HepG2 (cell line): Measurements from ENCODE around the gene CYB5D1. TPM values are rescaled to one million over a fixed set of nuclear protein-coding genes. Genes with fewer than 3 reads are reported as not detected.

Experiments
- AHR ChIP-seq: IDR thresholded peaks from 2 replicates; pipeline ENCODE4 v1.6.1; 2018; ENCODE audit warnings: missing genetic modification reagents, missing compliant biosample characterization
- CREB1 ChIP-seq, 2 experiments: fragments of 450-650 bp in 1 of 2; IDR thresholded peaks; 2 replicates each; pipeline ENCODE4 v1.6.1; 2016 to 2017; ENCODE audit warnings: control low read depth in 1 of 2, mild to moderate bottlenecking in 1 of 2, missing compliant biosample characterization in 1 of 2, missing genetic modification characterization in 1 of 2
- FOXO4 ChIP-seq: sonication (generic); formaldehyde crosslinking; conservative IDR thresholded peaks from 2 replicates; pipeline ENCODE4 v1.8.1; 2023; ENCODE audit warnings: missing genetic modification reagents
- FOXP1 ChIP-seq, 2 experiments: fragments of 450-650 bp in 1 of 2; IDR thresholded peaks; 2 replicates each; pipeline ENCODE4 v1.6.1; 2017 to 2018; ENCODE audit warnings: antibody characterized with exemption in 1 of 2
- GMEB2 ChIP-seq: IDR thresholded peaks from 2 replicates; pipeline ENCODE4 v1.6.1; 2016; ENCODE audit warnings: missing biosample characterization, missing genetic modification reagents, low read depth
- LCORL ChIP-seq, 2 experiments: fragments of 450-650 bp in 1 of 2; sonication (generic) in 1 of 2; formaldehyde crosslinking in 1 of 2; IDR thresholded peaks; 2 replicates each; pipeline versions ENCODE4 v1.5.0 to v1.6.1; 2017 to 2020; ENCODE audit warnings: antibody characterized with exemption in 1 of 2, missing genetic modification reagents in 1 of 2
- MATR3 ChIP-seq: sonication (generic); formaldehyde crosslinking; IDR thresholded peaks from 2 replicates; pipeline ENCODE4 v1.4.0; 2020; ENCODE audit warnings: missing genetic modification reagents
- SOX6 ChIP-seq, 2 experiments: fragments of 450-650 bp in 1 of 2; sonication (generic) in 1 of 2; formaldehyde crosslinking in 1 of 2; IDR thresholded peaks; 2 replicates each; pipeline versions ENCODE4 v1.4.0 to v1.6.1; 2017 to 2020; ENCODE audit warnings: antibody characterized with exemption in 1 of 2, mild to moderate bottlenecking in 1 of 2, missing genetic modification reagents in 1 of 2
- ZBTB10 ChIP-seq: sonication (generic); formaldehyde crosslinking; IDR thresholded peaks from 2 replicates; pipeline ENCODE4 v1.4.0; 2020; ENCODE audit warnings: missing genetic modification reagents, borderline replicate concordance
- ZNF317 ChIP-seq: sonication (generic); formaldehyde crosslinking; IDR thresholded peaks from 2 replicates; pipeline ENCODE4 v1.5.0; 2020; ENCODE audit warnings: mild to moderate bottlenecking, missing genetic modification reagents
- ZNF564 ChIP-seq: sonication (generic); formaldehyde crosslinking; IDR thresholded peaks from 2 replicates; pipeline ENCODE4 v1.8.1; 2023; ENCODE audit warnings: mild to moderate bottlenecking, missing genetic modification reagents
- polyA plus RNA-seq, 8 experiments: library from polyadenylated mRNA; depleted of rRNA in 3 of 8; stranded (reverse) in 7 of 8; unstranded in 1 of 8; fragments of >200 nt; fragmentation: Illumina TruSeq in 4 of 8; extraction: Trizol in 4 of 8; gene quantifications; 2 replicates each; pipeline versions ENCODE4 v1.2.1 to v1.2.3, GENCODE V29; 2011 to 2016; ENCODE audit warnings: low read depth in 4 of 8, missing spikeins in 1 of 8, mixed read lengths in 1 of 8; ENCODE audit not compliant: insufficient read depth in 1 of 8
- total RNA-seq, 5 experiments: library from RNA; depleted of rRNA; stranded (reverse); fragments of >200 nt; fragmentation: Illumina TruSeq; extraction: Trizol; gene quantifications; 2 replicates each; pipeline ENCODE4 v1.2.3, GENCODE V29; 2016; ENCODE audit warnings: low read depth in 1 of 5
- TF ChIP-seq, protein P1 (sequence below), 2 experiments: sonication (generic) in 1 of 2; formaldehyde crosslinking in 1 of 2; IDR thresholded peaks; 2 replicates each; pipeline versions ENCODE4 v1.4.0 to v1.6.1; 2016 to 2020; ENCODE audit warnings: borderline replicate concordance in 1 of 2, low read depth in 1 of 2, mild to moderate bottlenecking in 1 of 2, missing genetic modification reagents in 1 of 2
- TF ChIP-seq, protein P2 (sequence below): sonication (generic); formaldehyde crosslinking; IDR thresholded peaks from 2 replicates; pipeline ENCODE4 v1.4.0; 2020; ENCODE audit warnings: missing genetic modification reagents
- TF ChIP-seq, protein P3 (sequence below): sonication (generic); formaldehyde crosslinking; IDR thresholded peaks from 2 replicates; pipeline ENCODE4 v1.9.0; 2022; ENCODE audit warnings: low read depth, missing genetic modification reagents

The CYB5D1 gene
- total and polyA plus RNA-seq, 2 of the 13 experiments (the other 11 are each of a cell fraction or from before 2014, with no cell fraction given), result 8.9 to 17.0 TPM

DNA sequence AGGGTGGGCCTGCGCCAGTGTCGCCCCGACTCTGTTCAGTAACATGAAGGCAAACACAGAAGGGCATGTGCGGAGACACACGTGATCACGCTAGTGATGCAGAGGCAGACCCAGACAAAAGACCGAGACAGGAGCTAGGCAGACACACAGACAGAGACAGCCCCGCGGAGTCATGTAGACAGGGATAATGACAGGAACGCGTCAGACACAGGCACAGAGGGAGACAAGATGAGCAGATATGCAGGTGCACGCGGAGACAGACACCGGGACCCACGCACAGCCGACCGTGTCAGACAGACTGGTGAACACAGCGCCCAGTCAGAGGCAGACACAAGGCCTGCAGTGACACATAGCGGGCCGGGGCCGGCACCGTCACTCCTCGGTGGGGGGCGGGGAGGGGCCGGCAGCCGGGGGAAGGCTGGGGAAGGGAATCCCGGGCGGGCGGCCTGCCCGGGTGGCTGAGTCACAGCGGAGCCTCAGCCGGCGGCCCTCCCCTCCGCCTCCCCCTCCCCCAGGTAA, 16.3 kb upstream of the CYB5D1 start (continued):
- TF ChIP-seq, protein P1, sequence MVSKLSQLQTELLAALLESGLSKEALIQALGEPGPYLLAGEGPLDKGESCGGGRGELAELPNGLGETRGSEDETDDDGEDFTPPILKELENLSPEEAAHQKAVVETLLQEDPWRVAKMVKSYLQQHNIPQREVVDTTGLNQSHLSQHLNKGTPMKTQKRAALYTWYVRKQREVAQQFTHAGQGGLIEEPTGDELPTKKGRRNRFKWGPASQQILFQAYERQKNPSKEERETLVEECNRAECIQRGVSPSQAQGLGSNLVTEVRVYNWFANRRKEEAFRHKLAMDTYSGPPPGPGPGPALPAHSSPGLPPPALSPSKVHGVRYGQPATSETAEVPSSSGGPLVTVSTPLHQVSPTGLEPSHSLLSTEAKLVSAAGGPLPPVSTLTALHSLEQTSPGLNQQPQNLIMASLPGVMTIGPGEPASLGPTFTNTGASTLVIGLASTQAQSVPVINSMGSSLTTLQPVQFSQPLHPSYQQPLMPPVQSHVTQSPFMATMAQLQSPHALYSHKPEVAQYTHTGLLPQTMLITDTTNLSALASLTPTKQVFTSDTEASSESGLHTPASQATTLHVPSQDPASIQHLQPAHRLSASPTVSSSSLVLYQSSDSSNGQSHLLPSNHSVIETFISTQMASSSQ (IDR thresholded peaks at IDR 0.05; ENCODE audit: low read depth), result no peak
- TF ChIP-seq, protein P1 (CRISPR knock-in tag; IDR thresholded peaks at IDR 0.05; ENCODE audit: borderline replicate concordance), result 0 out of 2 replicates have a peak, but pooled peaks have one; percentile 20
- TF ChIP-seq GMEB2 (no peak), MATR3 (CRISPR knock-in tag) (0 out of 2 replicates have a peak, but pooled peaks have one; percentile 32), ZBTB10 (CRISPR knock-in tag) (no peak), SOX6 (IDR thresholded peaks at IDR 0.05) (no peak), SOX6 (CRISPR knock-in tag; IDR thresholded peaks at IDR 0.05) (no peak), FOXP1 (IDR thresholded peaks at IDR 0.05) (no peak), FOXP1 (CRISPR knock-in tag; IDR thresholded peaks at IDR 0.05) (no peak), ZNF564 (no peak), AHR (CRISPR knock-in tag) (no peak), ZNF317 (CRISPR knock-in tag) (0 out of 2 replicates have a peak, but pooled peaks have one; percentile 19), FOXO4 (CRISPR knock-in tag) (no peak), LCORL (IDR thresholded peaks at IDR 0.05) (no peak), LCORL (CRISPR knock-in tag; IDR thresholded peaks at IDR 0.05) (no peak), CREB1 (IDR thresholded peaks at IDR 0.05) (peak; percentile 46), CREB1 (CRISPR knock-in tag; IDR thresholded peaks at IDR 0.05) (no peak)
- TF ChIP-seq, protein P2, sequence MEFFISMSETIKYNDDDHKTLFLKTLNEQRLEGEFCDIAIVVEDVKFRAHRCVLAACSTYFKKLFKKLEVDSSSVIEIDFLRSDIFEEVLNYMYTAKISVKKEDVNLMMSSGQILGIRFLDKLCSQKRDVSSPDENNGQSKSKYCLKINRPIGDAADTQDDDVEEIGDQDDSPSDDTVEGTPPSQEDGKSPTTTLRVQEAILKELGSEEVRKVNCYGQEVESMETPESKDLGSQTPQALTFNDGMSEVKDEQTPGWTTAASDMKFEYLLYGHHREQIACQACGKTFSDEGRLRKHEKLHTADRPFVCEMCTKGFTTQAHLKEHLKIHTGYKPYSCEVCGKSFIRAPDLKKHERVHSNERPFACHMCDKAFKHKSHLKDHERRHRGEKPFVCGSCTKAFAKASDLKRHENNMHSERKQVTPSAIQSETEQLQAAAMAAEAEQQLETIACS (CRISPR knock-in tag), result 0 out of 2 replicates have a peak, but pooled peaks have one; percentile 19
- TF ChIP-seq, protein P3, sequence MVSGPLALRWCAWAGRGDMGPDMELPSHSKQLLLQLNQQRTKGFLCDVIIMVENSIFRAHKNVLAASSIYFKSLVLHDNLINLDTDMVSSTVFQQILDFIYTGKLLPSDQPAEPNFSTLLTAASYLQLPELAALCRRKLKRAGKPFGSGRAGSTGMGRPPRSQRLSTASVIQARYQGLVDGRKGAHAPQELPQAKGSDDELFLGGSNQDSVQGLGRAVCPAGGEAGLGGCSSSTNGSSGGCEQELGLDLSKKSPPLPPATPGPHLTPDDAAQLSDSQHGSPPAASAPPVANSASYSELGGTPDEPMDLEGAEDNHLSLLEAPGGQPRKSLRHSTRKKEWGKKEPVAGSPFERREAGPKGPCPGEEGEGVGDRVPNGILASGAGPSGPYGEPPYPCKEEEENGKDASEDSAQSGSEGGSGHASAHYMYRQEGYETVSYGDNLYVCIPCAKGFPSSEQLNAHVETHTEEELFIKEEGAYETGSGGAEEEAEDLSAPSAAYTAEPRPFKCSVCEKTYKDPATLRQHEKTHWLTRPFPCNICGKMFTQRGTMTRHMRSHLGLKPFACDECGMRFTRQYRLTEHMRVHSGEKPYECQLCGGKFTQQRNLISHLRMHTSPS (CRISPR knock-in tag), result 0 out of 2 replicates have a peak, but pooled peaks have one; percentile 28
